KMS-11 (cell line): Measurements from ENCODE around the gene PTGFR.

Experiments used
- H2AFZ ChIP-seq: fragments of 200-600 bp; sonication (generic); 2 replicates; pipeline ENCODE4 v1.6.1; 2016; ENCODE audit warnings: antibody characterized with exemption, mixed run types, low read depth
- H3K27ac ChIP-seq: fragments of 200-600 bp; sonication (generic); 2 replicates; pipeline ENCODE4 v1.6.1; 2016; ENCODE audit warnings: mild to moderate bottlenecking, mixed run types
- H3K27me3 ChIP-seq: fragments of 200-600 bp; sonication (generic); 2 replicates; pipeline ENCODE4 v1.6.1; 2017; ENCODE audit warnings: mild to moderate bottlenecking, low read depth, mixed run types, moderate library complexity; ENCODE audit not compliant: insufficient read depth
- H3K36me3 ChIP-seq: fragments of 200-600 bp; sonication (generic); 2 replicates; pipeline ENCODE4 v1.6.1; 2017; ENCODE audit warnings: mild to moderate bottlenecking, mixed run types; ENCODE audit not compliant: insufficient read depth
- H3K4me1 ChIP-seq: fragments of 200-600 bp; sonication (generic); 2 replicates; pipeline ENCODE4 v1.6.1; 2016; ENCODE audit warnings: mild to moderate bottlenecking, low read depth, mixed run types; ENCODE audit not compliant: poor library complexity, severe bottlenecking
- H3K4me2 ChIP-seq: fragments of 200-600 bp; sonication (generic); 2 replicates; pipeline ENCODE4 v1.7.0; 2016; ENCODE audit warnings: mild to moderate bottlenecking, mixed run types
- H3K4me3 ChIP-seq: fragments of 200-600 bp; sonication (generic); IDR thresholded peaks from 2 replicates; pipeline ENCODE4 v1.6.1; 2017; ENCODE audit warnings: low read depth, low read length, mixed read lengths; ENCODE audit not compliant: insufficient read depth
- H3K79me2 ChIP-seq: fragments of 200-600 bp; sonication (generic); 2 replicates; pipeline ENCODE4 v1.6.1; 2016; ENCODE audit warnings: low read depth, mixed run types; ENCODE audit not compliant: insufficient read depth
- H3K9ac ChIP-seq: fragments of 200-600 bp; sonication (generic); 2 replicates; pipeline ENCODE4 v1.6.1; 2016; ENCODE audit warnings: mild to moderate bottlenecking, mixed run types
- H4K20me1 ChIP-seq: fragments of 200-600 bp; sonication (generic); 2 replicates; pipeline ENCODE4 v1.6.1; 2016; ENCODE audit warnings: mild to moderate bottlenecking, mixed run types; ENCODE audit not compliant: insufficient read depth
- CTCF ChIP-seq: fragments of 200-600 bp; sonication (generic); conservative IDR thresholded peaks from 2 replicates; pipeline ENCODE4 v1.6.1; 2017; ENCODE audit warnings: low read depth, mild to moderate bottlenecking, antibody characterized with exemption, low read length, moderate library complexity, mixed read lengths

Gene PTGFR

GRCh38 chr1:78465143-78465542 lies 25.6 kb upstream of the PTGFR start:
- H3K4me2 ChIP-seq = no peak overlapping the region
- H3K27me3 ChIP-seq = no peaks in the 10 kb centered on the region
- no peak overlapping the region for H3K9ac ChIP-seq
- no peaks in the 10 kb centered on the region for H4K20me1 ChIP-seq
- TF ChIP-seq CTCF = no peak
- H3K4me1 ChIP-seq = no peaks in the 10 kb centered on the region
- no peaks in the 10 kb centered on the region for H3K79me2 ChIP-seq
- H3K27ac ChIP-seq = no peak overlapping the region
- no peak overlapping the region for H3K4me3 ChIP-seq
- H2AFZ ChIP-seq = no peak overlapping the region
- no peaks in the 10 kb centered on the region for H3K36me3 ChIP-seq

DNA sequence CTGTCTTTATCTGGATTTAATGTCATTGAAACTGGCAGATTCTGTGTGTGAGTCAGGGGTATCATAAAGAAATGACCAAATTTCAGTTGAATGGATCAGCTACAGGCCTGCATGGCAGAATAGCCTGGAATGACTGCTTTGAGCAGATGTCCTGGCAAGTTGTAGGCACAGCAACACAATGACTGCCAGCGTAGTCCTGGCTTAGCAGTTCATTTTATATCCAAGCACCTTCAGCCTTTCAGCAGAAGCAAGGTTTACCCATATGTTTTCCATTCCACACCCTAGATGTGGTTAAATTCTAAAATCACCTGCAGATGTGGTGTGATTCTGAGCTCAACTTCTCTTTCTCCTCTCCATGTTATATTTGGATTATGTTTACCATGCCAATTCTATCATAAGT lies 22.3 kb upstream of the PTGFR start:
- Histone ChIP-seq H4K20me1 (no peaks in the 10 kb centered on the region), H3K79me2 (no peaks in the 10 kb centered on the region), H3K27ac (no peak overlapping the region), H3K9ac (no peak overlapping the region), H3K4me3 (no peak overlapping the region), H2AFZ (no peak overlapping the region), H3K4me1 (no peaks in the 10 kb centered on the region), H3K4me2 (no peak overlapping the region), H3K27me3 (no peaks in the 10 kb centered on the region), H3K36me3 (no peaks in the 10 kb centered on the region)
- TF ChIP-seq CTCF = no peak

DNA sequence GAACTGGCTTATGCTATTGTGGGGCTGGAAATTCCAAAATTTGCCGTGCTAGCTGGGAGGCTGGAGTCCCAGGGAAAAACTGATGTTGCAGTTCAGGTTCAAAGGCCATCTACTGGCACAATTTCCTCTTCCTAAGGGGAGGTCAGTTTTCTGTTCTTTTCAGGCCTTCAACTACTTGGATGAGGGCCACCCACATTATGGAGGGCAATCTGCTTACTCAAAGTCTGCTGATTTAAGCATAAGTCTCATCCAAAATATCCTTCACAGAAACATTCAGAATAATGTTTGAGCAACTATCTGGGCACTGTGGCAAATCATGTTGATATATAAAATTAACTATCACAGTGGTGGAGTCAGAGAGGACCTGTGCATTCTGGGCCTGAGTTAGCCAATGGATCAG lies 21.2 kb upstream of the PTGFR start:
- no peak overlapping the region for H3K9ac ChIP-seq
- H3K36me3 ChIP-seq = no peaks in the 10 kb centered on the region
- no peak overlapping the region for H3K4me2 ChIP-seq
- no peaks in the 10 kb centered on the region for H3K27me3 ChIP-seq
- H3K27ac ChIP-seq = no peak overlapping the region
- no peaks in the 10 kb centered on the region for H3K79me2 ChIP-seq
- H3K4me3 ChIP-seq = no peak overlapping the region
- H2AFZ ChIP-seq = no peak overlapping the region
- no peaks in the 10 kb centered on the region for H4K20me1 ChIP-seq
- TF ChIP-seq CTCF = no peak
- H3K4me1 ChIP-seq = no peaks in the 10 kb centered on the region

- H3K27ac ChIP-seq = no peak overlapping the region
- H3K4me2 ChIP-seq = no peak overlapping the region
- H3K9ac ChIP-seq = no peak overlapping the region
- no peak overlapping the region for H2AFZ ChIP-seq
- H4K20me1 ChIP-seq = no peaks in the 10 kb centered on the region
- no peaks in the 10 kb centered on the region for H3K27me3 ChIP-seq
- no peaks in the 10 kb centered on the region for H3K79me2 ChIP-seq
- TF ChIP-seq CTCF = no peak
- H3K4me1 ChIP-seq = no peaks in the 10 kb centered on the region
- no peaks in the 10 kb centered on the region for H3K36me3 ChIP-seq
- no peak overlapping the region for H3K4me3 ChIP-seq
Measured at GRCh38 chr1:78471890-78472620, 18.7 kb upstream of the PTGFR start.
